ENCODE results near the gene FAM24B.

FAM24B gene

DNA sequence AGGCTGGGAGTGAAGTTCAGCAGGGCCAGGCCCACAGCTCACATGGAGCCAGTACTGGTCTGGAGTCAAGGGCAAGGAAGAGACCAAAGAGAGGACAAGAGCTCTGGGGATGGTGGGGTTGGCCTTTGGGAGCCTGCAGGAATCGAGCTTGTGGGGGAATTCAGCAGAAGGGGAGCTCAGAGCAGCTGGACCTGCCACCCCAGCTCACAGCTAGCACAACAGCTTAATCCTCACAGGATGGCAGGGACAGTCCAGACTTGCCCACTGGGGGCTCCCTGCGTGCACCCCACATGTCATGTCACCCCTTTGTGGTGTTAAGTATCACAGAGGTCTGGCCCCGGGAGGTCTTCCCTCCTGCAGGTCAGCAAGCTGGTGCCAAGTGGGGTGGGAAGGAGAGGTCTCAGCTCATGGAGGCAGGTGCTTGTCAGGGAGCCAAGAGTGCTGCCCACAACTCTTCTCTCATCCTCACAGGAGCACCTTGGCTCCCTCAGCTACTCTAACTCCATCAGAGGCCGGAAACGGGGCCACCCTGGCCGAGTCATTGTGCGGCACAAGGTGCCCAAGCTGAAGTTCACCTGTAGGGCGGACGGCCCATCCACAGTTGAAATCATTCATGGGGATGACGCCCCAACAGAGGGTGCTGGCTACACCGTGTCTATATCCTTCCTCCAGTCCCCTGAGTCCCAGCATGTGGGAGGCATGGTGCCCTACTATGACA lies 56.2 kb downstream of the FAM24B start:
- DNase-seq (ENCODE audit: low spot score) = no peak

GRCh38 chr10:122821808-122822207 lies 57.6 kb downstream of the FAM24B start:
- DNase-seq (ENCODE audit: low spot score) = no peak

DNA sequence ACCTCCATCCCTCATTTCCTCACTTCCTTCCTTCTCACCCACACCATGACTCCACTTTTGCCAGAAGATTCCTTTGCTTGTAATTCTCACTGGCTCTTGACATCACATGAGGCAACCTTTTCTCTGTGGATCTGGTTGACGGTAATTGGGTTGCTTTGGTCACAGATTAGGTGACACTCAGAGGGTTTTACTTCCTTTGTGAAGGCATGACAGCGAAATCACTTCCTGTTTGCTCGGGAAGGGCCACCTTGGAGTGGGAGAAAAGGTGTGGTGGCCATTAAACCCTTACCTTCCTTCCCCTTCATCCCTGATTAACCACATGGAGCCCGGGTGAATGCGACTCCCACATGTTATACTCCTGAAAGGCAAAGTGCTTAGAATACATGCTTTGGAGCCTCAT lies 63.9 kb downstream of the FAM24B start:
- DNase-seq (ENCODE audit: low spot score) = no peak

- no peak for DNase-seq (ENCODE audit: low spot score)
Measured at GRCh38 chr10:122814493-122814892, 64.9 kb downstream of the FAM24B start.

- no peak for DNase-seq (ENCODE audit: low spot score)
Measured at GRCh38 chr10:122812751-122813150, 66.6 kb downstream of the FAM24B start.

- DNase-seq (ENCODE audit: low spot score) = no peak
Measured at GRCh38 chr10:122802282-122802681, 77.1 kb downstream of the FAM24B start.
